T-helper 9 cell (primary cell): Measurements from ENCODE around the gene IRF2BP1.
"Not testable (repeated sequence)": the region's sequence is repeated elsewhere in the genome, so short reads cannot be mapped to it uniquely, and the experiment has no call there.

Experiments
- DNase-seq: peaks from one replicate; pipeline ENCODE4 v3.0.0-alpha.2; 2020

Gene IRF2BP1

GRCh38 chr19:45881082-45881908, 4.6 kb downstream of the IRF2BP1 start:
- DNase-seq: no peak

- DNase-seq: no peak
These were observed 6.0 kb downstream of the IRF2BP1 start for GRCh38 chr19:45879971-45880370.

- no peak for DNase-seq
These were observed 6.9 kb downstream of the IRF2BP1 start for GRCh38 chr19:45879055-45879454.

- DNase-seq: no peak
These were observed 7.7 kb downstream of the IRF2BP1 start for GRCh38 chr19:45878043-45878794.

- DNase-seq: peak; percentile 13
These were observed 9.3 kb downstream of the IRF2BP1 start for GRCh38 chr19:45876411-45877197.

- DNase-seq: no peak
These were observed 9.9 kb downstream of the IRF2BP1 start for GRCh38 chr19:45876161-45876410.

- DNase-seq: no peak
These were observed 11.3 kb downstream of the IRF2BP1 start for GRCh38 chr19:45874620-45874966.

- DNase-seq: no peak
These were observed 12.6 kb downstream of the IRF2BP1 start for GRCh38 chr19:45873219-45873772.

GRCh38 chr19:45872095-45872919, 13.6 kb downstream of the IRF2BP1 start:
- DNase-seq: no peak

- no peak for DNase-seq
These were observed 15.1 kb downstream of the IRF2BP1 start for GRCh38 chr19:45870798-45871197.

GRCh38 chr19:45867241-45867640, 18.7 kb downstream of the IRF2BP1 start:
- DNase-seq: not testable (repeated sequence)

- DNase-seq: no peak
These were observed 19.4 kb downstream of the IRF2BP1 start for GRCh38 chr19:45866400-45867176.

- DNase-seq: no peak
These were observed 20.5 kb downstream of the IRF2BP1 start for GRCh38 chr19:45865269-45865948.

GRCh38 chr19:45864629-45865082, 21.3 kb downstream of the IRF2BP1 start:
- DNase-seq: no peak

- peak; percentile 49 for DNase-seq
These were observed 21.9 kb downstream of the IRF2BP1 start, which contains the start of gene FOXA3 for GRCh38 chr19:45863840-45864628. Gene FOXA3 (plus strand): TSS chr19:45864326. CDS start chr19:45864457, 131 bp downstream.

- no peak for DNase-seq
These were observed 22.6 kb downstream of the IRF2BP1 start for GRCh38 chr19:45863335-45863839.

- peak; percentile 97 for DNase-seq
These were observed 23.2 kb downstream of the IRF2BP1 start, which contains the start of gene SYMPK for GRCh38 chr19:45862564-45863334. Gene SYMPK (minus strand): TSS chr19:45863147. CDS start chr19:45854495, 8,652 bp downstream.

- no peak for DNase-seq
These were observed 23.7 kb downstream of the IRF2BP1 start for GRCh38 chr19:45862271-45862563.
